Trophoblast cell (in vitro differentiated cells and primary cell): ENCODE data around the gene RIPOR3.

Experiments
- DNase-seq, 2 donors: peaks; one replicate each; pipeline ENCODE4 v3.0.0-alpha.2; 2016
- H2AFZ ChIP-seq: 2 replicates; pipeline ENCODE4 v1.6.1; 2013; ENCODE audit warnings: low read length, moderate library complexity, mild to moderate bottlenecking; ENCODE audit not compliant: insufficient read depth, poor library complexity
- H2AK5ac ChIP-seq: 2 replicates; pipeline ENCODE4 v1.6.1; 2013; ENCODE audit warnings: mild to moderate bottlenecking, low read length
- H2BK120ac ChIP-seq: 2 replicates; pipeline ENCODE4 v1.6.1; 2013; ENCODE audit warnings: low read length, mild to moderate bottlenecking, moderate library complexity; ENCODE audit not compliant: insufficient read depth, poor library complexity
- H2BK12ac ChIP-seq: 2 replicates; pipeline ENCODE4 v1.6.1; 2013; ENCODE audit warnings: mild to moderate bottlenecking, low read length, moderate library complexity
- H2BK5ac ChIP-seq: 2 replicates; pipeline ENCODE4 v1.6.1; 2013; ENCODE audit warnings: low read length, low read depth, moderate library complexity, mild to moderate bottlenecking; ENCODE audit not compliant: poor library complexity
- H3K14ac ChIP-seq: 2 replicates; pipeline ENCODE4 v1.6.1; 2013; ENCODE audit warnings: mild to moderate bottlenecking, low read length
- H3K18ac ChIP-seq: 2 replicates; pipeline ENCODE4 v1.6.1; 2013; ENCODE audit warnings: mild to moderate bottlenecking, low read length
- H3K23ac ChIP-seq: 2 replicates; pipeline ENCODE4 v1.6.1; 2013; ENCODE audit warnings: low read length
- H3K27ac ChIP-seq: 2 replicates; pipeline ENCODE4 v1.5.1; 2013; ENCODE audit warnings: low read depth, mild to moderate bottlenecking, inconsistent platforms, low read length, moderate library complexity
- H3K27me3 ChIP-seq: 2 replicates; pipeline ENCODE4 v1.6.1; 2013; ENCODE audit warnings: inconsistent platforms, mild to moderate bottlenecking, low read length, moderate library complexity; ENCODE audit not compliant: insufficient read depth
- H3K36me3 ChIP-seq, 2 experiments: 1 replicate in 1 of 2; 2 replicates in 1 of 2; pipeline ENCODE4 v1.6.1; 2013; ENCODE audit warnings: low read length in 2 of 2, mild to moderate bottlenecking in 2 of 2, moderate library complexity in 1 of 2; ENCODE audit not compliant: insufficient read depth in 2 of 2, control insufficient read depth in 1 of 2
- H3K4ac ChIP-seq: 2 replicates; pipeline ENCODE4 v1.6.1; 2013; ENCODE audit warnings: low read depth, mild to moderate bottlenecking, low read length, moderate library complexity
- H3K4me1 ChIP-seq, 2 experiments: 1 replicate in 1 of 2; 2 replicates in 1 of 2; pipeline ENCODE4 v1.6.1; 2013; ENCODE audit warnings: low read length in 2 of 2, mild to moderate bottlenecking in 2 of 2, moderate library complexity in 1 of 2; ENCODE audit not compliant: insufficient read depth in 2 of 2, control insufficient read depth in 1 of 2
- H3K4me2 ChIP-seq: 2 replicates; pipeline ENCODE4 v1.6.1; 2013; ENCODE audit warnings: inconsistent platforms, mild to moderate bottlenecking, low read length, moderate library complexity
- H3K4me3 ChIP-seq: 2 replicates; pipeline ENCODE4 v1.5.1; 2013; ENCODE audit warnings: mild to moderate bottlenecking, low read depth, low read length, inconsistent platforms
- H3K79me1 ChIP-seq: one replicate; pipeline ENCODE4 v1.6.1; 2013; ENCODE audit warnings: low read length
- H3K79me2 ChIP-seq: 2 replicates; pipeline ENCODE4 v1.6.1; 2013; ENCODE audit warnings: low read length, mild to moderate bottlenecking; ENCODE audit not compliant: control insufficient read depth, insufficient read depth, poor library complexity
- H3K9ac ChIP-seq: 2 replicates; pipeline ENCODE4 v1.6.1; 2013; ENCODE audit warnings: mild to moderate bottlenecking, low read length
- H3K9me3 ChIP-seq: 2 replicates; pipeline ENCODE4 v1.6.1; 2013; ENCODE audit warnings: low read depth, mild to moderate bottlenecking, control low read depth, inconsistent platforms, low read length; ENCODE audit not compliant: insufficient read depth
- H4K12ac ChIP-seq: 2 replicates; pipeline ENCODE4 v1.6.1; 2013; ENCODE audit warnings: low read depth, mild to moderate bottlenecking, low read length, moderate library complexity
- H4K8ac ChIP-seq: 2 replicates; pipeline ENCODE4 v1.6.1; 2013; ENCODE audit warnings: low read depth, mild to moderate bottlenecking, low read length, moderate library complexity
- H4K91ac ChIP-seq: one replicate; pipeline ENCODE4 v1.6.1; 2013; ENCODE audit warnings: low read depth, mild to moderate bottlenecking, low read length, moderate library complexity
- WGBS: extraction: QIAGEN DNeasy Blood & Tissue Kit; methylation state at CpG from one replicate; pipeline ENCODE4 v1.1.7; 2013; ENCODE audit warnings: missing lambda C conversion rate; ENCODE audit not compliant: insufficient read length, insufficient coverage; ENCODE audit errors: extremely low coverage; 5-methylcytosine and 5-hydroxymethylcytosine counted together

Gene RIPOR3

GRCh38 chr20:50587291-50587961 is 103.9 kb downstream of the RIPOR3 start:
- H3K4me1 ChIP-seq, result peaks cover 17 to 21% of the 10 kb centered on the region in 2 experiments
- no peak overlapping the region for H3K18ac ChIP-seq
- H3K23ac ChIP-seq, result no peak overlapping the region
- no peak overlapping the region for H2BK5ac ChIP-seq
- H3K36me3 ChIP-seq, result peaks cover 30 to 41% of the 10 kb centered on the region in 2 experiments
- no peak overlapping the region for H4K8ac ChIP-seq
- peaks cover 2% of the 10 kb centered on the region for H3K9me3 ChIP-seq
- no peak overlapping the region for H2BK12ac ChIP-seq
- H3K9ac ChIP-seq, result no peak overlapping the region
- no peak overlapping the region for H3K4me3 ChIP-seq
- no peaks in the 10 kb centered on the region for H3K27me3 ChIP-seq
- no peaks in the 10 kb centered on the region for H3K79me2 ChIP-seq
- WGBS, result no CpG with 5 or more reads among the region's 19 CpGs
- no peak overlapping the region for H2AK5ac ChIP-seq
- H2AFZ ChIP-seq, result no peak overlapping the region
- H3K4me2 ChIP-seq, result no peak overlapping the region
- no peaks in the 10 kb centered on the region for H3K79me1 ChIP-seq
- DNase-seq, result peak; percentile 65 to 78
- H4K91ac ChIP-seq, result no peak overlapping the region
- no peak overlapping the region for H3K14ac ChIP-seq
- no peak overlapping the region for H2BK120ac ChIP-seq
- H4K12ac ChIP-seq, result no peak overlapping the region
- H3K27ac ChIP-seq, result no peak overlapping the region
- no peak overlapping the region for H3K4ac ChIP-seq

GRCh38 chr20:50586531-50587232 is 104.7 kb downstream of the RIPOR3 start:
- Histone ChIP-seq H3K4me1 (peaks cover 17 to 21% of the 10 kb centered on the region in 2 experiments), H3K79me1 (no peaks in the 10 kb centered on the region)
- DNase-seq, result no peak

GRCh38 chr20:50585678-50586077 is 105.7 kb downstream of the RIPOR3 start:
- Histone ChIP-seq H3K9ac (no peak overlapping the region), H3K4me1 (peaks cover 17 to 21% of the 10 kb centered on the region in 2 experiments), H3K23ac (no peak overlapping the region), H2BK5ac (no peak overlapping the region), H2AK5ac (no peak overlapping the region), H3K36me3 (peaks cover 40 to 54% of the 10 kb centered on the region in 2 experiments), H3K27ac (no peak overlapping the region), H3K27me3 (no peaks in the 10 kb centered on the region), H3K4me3 (no peak overlapping the region), H2BK120ac (no peak overlapping the region), H4K8ac (no peak overlapping the region), H3K14ac (no peak overlapping the region), H2BK12ac (no peak overlapping the region), H3K79me1 (no peaks in the 10 kb centered on the region), H4K12ac (no peak overlapping the region), H3K9me3 (peaks cover 2% of the 10 kb centered on the region), H3K4ac (no peak overlapping the region), H3K79me2 (no peaks in the 10 kb centered on the region), H3K4me2 (no peak overlapping the region), H4K91ac (no peak overlapping the region), H3K18ac (no peak overlapping the region), H2AFZ (no peak overlapping the region)
- WGBS, result no CpG with 5 or more reads among the region's 9 CpGs
- DNase-seq, result no peak

More at GRCh38 chr20:50586531-50587232, 104.7 kb downstream of the RIPOR3 start:
- Histone ChIP-seq H3K18ac (no peak overlapping the region), H3K14ac (no peak overlapping the region), H3K27ac (peak overlapping the region; percentile 16), H3K79me2 (no peaks in the 10 kb centered on the region), H3K4me3 (no peak overlapping the region), H4K8ac (no peak overlapping the region), H2BK12ac (peak overlapping the region; percentile 51), H4K91ac (no peak overlapping the region), H2AFZ (no peak overlapping the region), H3K9me3 (peaks cover 2% of the 10 kb centered on the region), H2BK120ac (no peak overlapping the region), H3K23ac (no peak overlapping the region), H3K4ac (no peak overlapping the region), H2BK5ac (no peak overlapping the region), H3K9ac (no peak overlapping the region), H3K4me2 (no peak overlapping the region), H3K27me3 (no peaks in the 10 kb centered on the region), H4K12ac (no peak overlapping the region), H3K36me3 (peaks cover 33 to 47% of the 10 kb centered on the region in 2 experiments), H2AK5ac (no peak overlapping the region)
- no CpG with 5 or more reads among the region's 13 CpGs for WGBS

- Histone ChIP-seq H3K27ac (no peak overlapping the region), H3K27me3 (no peaks in the 10 kb centered on the region), H3K79me1 (no peaks in the 10 kb centered on the region), H2AFZ (no peak overlapping the region), H3K79me2 (no peaks in the 10 kb centered on the region), H3K4me3 (no peak overlapping the region), H2AK5ac (no peak overlapping the region), H3K4me1 (peaks cover 17 to 21% of the 10 kb centered on the region in 2 experiments), H3K4ac (no peak overlapping the region), H4K91ac (no peak overlapping the region), H3K18ac (no peak overlapping the region), H2BK5ac (no peak overlapping the region), H3K14ac (no peak overlapping the region), H4K12ac (no peak overlapping the region), H2BK12ac (no peak overlapping the region), H3K4me2 (no peak overlapping the region), H3K9me3 (peaks cover 2% of the 10 kb centered on the region), H3K36me3 (peaks cover 41 to 54% of the 10 kb centered on the region in 2 experiments), H3K23ac (no peak overlapping the region), H3K9ac (no peak overlapping the region), H4K8ac (no peak overlapping the region), H2BK120ac (no peak overlapping the region)
- no peak for DNase-seq
- no CpG with 5 or more reads among the region's 5 CpGs for WGBS
These were observed 106.1 kb downstream of the RIPOR3 start for GRCh38 chr20:50585214-50585613.
